HepG2 (cell line): ENCODE data around the gene FGFR3. TPM values are rescaled to one million over a fixed set of nuclear protein-coding genes. Genes with fewer than 3 reads are reported as not detected.
A peak's percentile ranks its signal among the peaks of the same experiment; 100 is the strongest.

Experiments used
- ATAC-seq: fragments of 200-7000 bp; cut with Tn5 transposase; 3 replicates; pipeline ENCODE4 v1.9.1; 2020; ENCODE audit warnings: mild to moderate bottlenecking, moderate library complexity
- BruUV-seq: library from RNA; stranded (reverse); fragments of 400-500 nt; replicated peaks from 2 replicates; lab custom pipeline; 2021; lab: Mats Ljungman, UMichigan
- CTCF ChIA-PET: fragments of 300-600 bp; formaldehyde crosslinking; extraction: SDS; loops from one replicate; lab custom pipeline; 2021; ENCODE audit warnings: low total read pairs, inconsistent platforms, low intra/inter-chr PET ratio; lab: Yijun Ruan, JAX
- POLR2A ChIA-PET: fragments of 350-600 bp; sonication (Branson Sonifier 250); formaldehyde crosslinking; loops from one replicate; lab custom pipeline; 2020; ENCODE audit warnings: antibody characterized with exemption, inconsistent platforms; lab: Yijun Ruan, JAX
- DNase-seq: peaks from one replicate; pipeline ENCODE4 v3.0.0-alpha.2; 2015; ENCODE audit warnings: low spot score
- FAIRE-seq: peaks from 3 replicates; lab custom pipeline; 2011; peaks lifted over from hg19 to GRCh38; lab: Jason Lieb, UNC
- H2AFZ ChIP-seq: one replicate; pipeline ENCODE4 v1.6.1; 2011; ENCODE audit warnings: low read length, inconsistent platforms
- H3K27ac ChIP-seq: fragments of 300-600 bp; 3 replicates; pipeline ENCODE4 v1.8.0; 2011; ENCODE audit warnings: mixed run types, mild to moderate bottlenecking, mixed read lengths, low read length, inconsistent platforms; ENCODE audit not compliant: insufficient read depth; ENCODE audit errors: extremely low read length
- H3K27me3 ChIP-seq, 2 experiments: fragments of 200-600 bp in 1 of 2; 2 replicates in 1 of 2; 3 replicates in 1 of 2; pipeline versions ENCODE4 v1.6.0 to v1.8.0; 2011; ENCODE audit warnings: low read length in 2 of 2, mild to moderate bottlenecking in 2 of 2, moderate library complexity in 2 of 2, inconsistent platforms in 1 of 2; ENCODE audit not compliant: insufficient read depth in 2 of 2, control insufficient read depth in 1 of 2
- H3K36me3 ChIP-seq, 2 experiments: fragments of 200-600 bp in 1 of 2; replicated peaks in 1 of 2; 2 replicates in 1 of 2; 3 replicates in 1 of 2; pipeline versions ENCODE4 v1.5.1 to v1.8.0; 2011; ENCODE audit warnings: low read length in 2 of 2, inconsistent platforms in 1 of 2; ENCODE audit not compliant: insufficient read depth in 2 of 2, control insufficient read depth in 1 of 2
- H3K4me1 ChIP-seq: 2 replicates; pipeline ENCODE4 v1.5.1; 2012; ENCODE audit warnings: low read length, inconsistent platforms; ENCODE audit not compliant: insufficient read depth
- H3K4me2 ChIP-seq: 2 replicates; pipeline ENCODE4 v1.6.0; 2011; ENCODE audit warnings: low read depth, low read length, inconsistent platforms
- H3K4me3 ChIP-seq, 3 experiments: fragments of 200-600 bp in 1 of 3; sonication (generic), shearing (Covaris generic) in 1 of 3; replicated peaks in 1 of 3; 2 replicates each; pipeline ENCODE4 v1.5.1; 2011 to 2016; ENCODE audit warnings: low read length in 3 of 3, inconsistent platforms in 2 of 3, low read depth in 2 of 3, mild to moderate bottlenecking in 2 of 3, control low read depth in 1 of 3, mixed read lengths in 1 of 3; ENCODE audit not compliant: insufficient read depth in 1 of 3
- H3K79me2 ChIP-seq: one replicate; pipeline ENCODE4 v1.6.1; 2011; ENCODE audit warnings: low read length, inconsistent platforms; ENCODE audit not compliant: insufficient read depth
- H3K9ac ChIP-seq: 2 replicates; pipeline ENCODE4 v1.6.0; 2011; ENCODE audit warnings: mild to moderate bottlenecking, low read depth, low read length, inconsistent platforms; ENCODE audit not compliant: insufficient read depth
- H3K9me3 ChIP-seq: 2 replicates; pipeline ENCODE4 v1.5.1; 2012; ENCODE audit warnings: mild to moderate bottlenecking, low read length
- H4K20me1 ChIP-seq: 2 replicates; pipeline ENCODE4 v1.6.0; 2011; ENCODE audit warnings: inconsistent platforms, mild to moderate bottlenecking, low read length, moderate library complexity; ENCODE audit not compliant: insufficient read depth
- AGO1 ChIP-seq: fragments of 200-400 bp; formaldehyde crosslinking; IDR thresholded peaks from 2 replicates; pipeline ENCODE4 v1.6.1; 2017; ENCODE audit warnings: mild to moderate bottlenecking, low read depth, low read length, moderate library complexity; ENCODE audit not compliant: poor library complexity, severe bottlenecking
- HNRNPL ChIP-seq: fragments of 200-400 bp; formaldehyde crosslinking; IDR thresholded peaks from 2 replicates; pipeline ENCODE4 v1.6.1; 2017; ENCODE audit warnings: mild to moderate bottlenecking, low read depth, low read length
- KAT7 ChIP-seq: IDR thresholded peaks from 2 replicates; pipeline ENCODE4 v1.6.1; 2018; ENCODE audit warnings: borderline replicate concordance, missing compliant biosample characterization
- MAFK ChIP-seq, 2 experiments: IDR thresholded peaks in 1 of 2; conservative IDR thresholded peaks in 1 of 2; 2 replicates each; pipeline ENCODE4 v1.6.1; 2011; ENCODE audit warnings: improper control_type of control experiment in 2 of 2, low read length in 2 of 2
- MBNL3 ChIP-seq: fragments of 250-450 bp; sonication (Bioruptor Pico); conservative IDR thresholded peaks from 2 replicates; pipeline ENCODE4 v1.8.0; 2022; ENCODE audit warnings: mild to moderate bottlenecking, inconsistent platforms
- NCOA2 ChIP-seq: sonication (generic); formaldehyde crosslinking; IDR thresholded peaks from 2 replicates; pipeline ENCODE4 v1.8.0; 2022; ENCODE audit warnings: inconsistent platforms
- NCOA5 ChIP-seq: sonication (generic); formaldehyde crosslinking; IDR thresholded peaks from 2 replicates; pipeline ENCODE4 v1.4.0; 2020; ENCODE audit warnings: missing genetic modification reagents
- NKX3-1 ChIP-seq: sonication (generic); formaldehyde crosslinking; IDR thresholded peaks from 2 replicates; pipeline ENCODE4 v1.5.0; 2020; ENCODE audit warnings: missing genetic modification reagents
- PHF5A ChIP-seq: IDR thresholded peaks from one replicate; pipeline ENCODE4 v1.6.1; 2018; ENCODE audit warnings: low read depth, missing genetic modification reagents; ENCODE audit not compliant: unreplicated experiment
- RARA ChIP-seq: IDR thresholded peaks from 2 replicates; pipeline ENCODE4 v1.6.1; 2016; ENCODE audit warnings: missing genetic modification reagents, missing compliant biosample characterization
- SETDB1 ChIP-seq: sonication (generic); formaldehyde crosslinking; IDR thresholded peaks from 2 replicates; pipeline ENCODE4 v1.5.1; 2020; ENCODE audit warnings: missing genetic modification reagents, mild to moderate bottlenecking, borderline replicate concordance
- TEF ChIP-seq: sonication (generic); formaldehyde crosslinking; IDR thresholded peaks from 2 replicates; pipeline ENCODE4 v1.5.0; 2020; ENCODE audit warnings: missing genetic modification reagents
- ZBTB7B ChIP-seq: sonication (generic); formaldehyde crosslinking; IDR thresholded peaks from 2 replicates; pipeline ENCODE4 v1.4.0; 2020; ENCODE audit warnings: missing genetic modification reagents
- ZC3H13 ChIP-seq: sonication (generic); formaldehyde crosslinking; IDR thresholded peaks from 2 replicates; pipeline ENCODE4 v1.8.1; 2023; ENCODE audit warnings: mild to moderate bottlenecking, missing genetic modification reagents, moderate library complexity
- ZFP36L1 ChIP-seq: sonication (generic); formaldehyde crosslinking; IDR thresholded peaks from 2 replicates; pipeline ENCODE4 v1.8.0; 2022; ENCODE audit warnings: mild to moderate bottlenecking, missing genetic modification reagents, moderate library complexity
- ZFP82 ChIP-seq: sonication (generic); formaldehyde crosslinking; IDR thresholded peaks from 2 replicates; pipeline ENCODE4 v1.5.1; 2020; ENCODE audit warnings: mild to moderate bottlenecking, missing genetic modification reagents, borderline replicate concordance
- ZNF326 ChIP-seq: sonication (generic); formaldehyde crosslinking; IDR thresholded peaks from 2 replicates; pipeline ENCODE4 v1.4.0; 2020; ENCODE audit warnings: missing genetic modification reagents, borderline replicate concordance
- ZNF337 ChIP-seq: sonication (generic); formaldehyde crosslinking; IDR thresholded peaks from 2 replicates; pipeline ENCODE4 v1.5.1; 2020; ENCODE audit warnings: missing genetic modification reagents, low read depth, mild to moderate bottlenecking, borderline replicate concordance
- ZNF574 ChIP-seq: sonication (generic); formaldehyde crosslinking; IDR thresholded peaks from 2 replicates; pipeline ENCODE4 v1.4.0; 2020; ENCODE audit warnings: missing genetic modification reagents
- ZNF770 ChIP-seq: sonication (generic); formaldehyde crosslinking; IDR thresholded peaks from 2 replicates; pipeline ENCODE4 v1.5.0; 2020; ENCODE audit warnings: mild to moderate bottlenecking, missing genetic modification reagents
- ZNF839 ChIP-seq: sonication (generic); formaldehyde crosslinking; IDR thresholded peaks from 2 replicates; pipeline ENCODE4 v1.4.0; 2020; ENCODE audit warnings: missing genetic modification reagents, mild to moderate bottlenecking, borderline replicate concordance
- WGBS: methylation state at CpG from one replicate; pipeline ENCODE4 v1.1.6; 2017; ENCODE audit warnings: low lambda C conversion rate; 5-methylcytosine and 5-hydroxymethylcytosine counted together
- in situ Hi-C: cut with HindIII; loops from 2 replicates; pipeline ENCODE4 v1.10.0; 2017; ENCODE audit warnings: low pct_unique_long_range_greater_than_20kb; ENCODE audit not compliant: extremely low pct_ligation_motif_present
- intact Hi-C: fragments of 100-400 bp; cut with micrococcal nuclease; formaldehyde crosslinking; loops from one replicate; pipeline ENCODE4 v1.10.0; 2022; ENCODE audit not compliant: unreplicated experiment
- polyA plus RNA-seq, 8 experiments: library from polyadenylated mRNA; depleted of rRNA in 3 of 8; stranded (reverse) in 7 of 8; unstranded in 1 of 8; fragments of >200 nt; fragmentation: Illumina TruSeq in 4 of 8; extraction: Trizol in 4 of 8; gene quantifications; 2 replicates each; pipeline versions ENCODE4 v1.2.1 to v1.2.3, GENCODE V29; 2011 to 2016; ENCODE audit warnings: low read depth in 4 of 8, missing spikeins in 1 of 8, mixed read lengths in 1 of 8; ENCODE audit not compliant: insufficient read depth in 1 of 8
- total RNA-seq, 5 experiments: library from RNA; depleted of rRNA; stranded (reverse); fragments of >200 nt; fragmentation: Illumina TruSeq; extraction: Trizol; gene quantifications; 2 replicates each; pipeline ENCODE4 v1.2.3, GENCODE V29; 2016; ENCODE audit warnings: low read depth in 1 of 5

The FGFR3 gene
- total and polyA plus RNA-seq, 2 of the 13 experiments (the other 11 are each of a cell fraction or from before 2014, with no cell fraction given) = 103 to 109 TPM

GRCh38 chr4:1769692-1770091 is 23.4 kb upstream of the FGFR3 start:
- Histone ChIP-seq H3K9ac (no peak overlapping the region), H3K4me3 (no peak overlapping the region; a peak in 1 of 6 replicates), H3K9me3 (no peaks in the 10 kb centered on the region), H3K79me2 (peaks cover 2% of the 10 kb centered on the region), H4K20me1 (no peaks in the 10 kb centered on the region), H3K27ac (peak overlapping the region; percentile 83), H3K4me2 (peak overlapping the region; percentile 18; the same call in 1 of the 2 replicates), H2AFZ (no peak overlapping the region), H3K27me3 (no peaks in the 10 kb centered on the region), H3K4me1 (peaks cover 87% of the 10 kb centered on the region), H3K36me3 (no peaks in the 10 kb centered on the region)
- ATAC-seq (no peak), DNase-seq (no peak), FAIRE-seq (no peak)
- ChIA-PET POLR2A (interaction anchor here (0.6 to 34.3 kb wide), 3 partner anchors 18 to 79 kb away, joined by 5 to 1258 read pairs (median 9); partner anchors contain the start of gene FGFR3), CTCF (interaction anchor here (1.4 kb wide), 1 partner anchor 40 kb away, joined by 3 read pairs; no protein-coding TSS in a partner anchor)
- intact Hi-C loops = no loop called here
- in situ Hi-C loops = no loop called here
- WGBS = no CpG with 5 or more reads among the region's 6 CpGs
- no TSS peak for BruUV-seq
- TF ChIP-seq ZFP36L1 (CRISPR knock-in tag) = no peak
- no peak for TF ChIP-seq ZNF574
- TF ChIP-seq AGO1 = peak; percentile 20
- no peak for TF ChIP-seq NKX3-1 (CRISPR knock-in tag)
- no peak for TF ChIP-seq ZNF839 (CRISPR knock-in tag)
- TF ChIP-seq PHF5A (CRISPR knock-in tag) = no peak
- 0 out of 2 replicates have a peak, but pooled peaks have one; percentile 28 for TF ChIP-seq HNRNPL
- 0 out of 2 replicates have a peak, but pooled peaks have one; percentile 36 for TF ChIP-seq ZNF770
- TF ChIP-seq ZFP82 (CRISPR knock-in tag) = no peak
- TF ChIP-seq RARA = no peak
- TF ChIP-seq ZNF337 (CRISPR knock-in tag) = no peak
- TF ChIP-seq MBNL3 (CRISPR knock-in tag) = no peak
- no peak for TF ChIP-seq MAFK (conservative IDR thresholded peaks at IDR 0.05 in 1 of 2, IDR thresholded peaks at IDR 0.05 in 1 of 2; ENCODE audit: low read length in 2 of 2)
- no peak for TF ChIP-seq ZBTB7B (CRISPR knock-in tag)
- no peak for TF ChIP-seq KAT7 (CRISPR knock-in tag)
- TF ChIP-seq ZNF326 (CRISPR knock-in tag) = no peak
- TF ChIP-seq TEF (CRISPR knock-in tag) = no peak
- no peak for TF ChIP-seq NCOA5 (CRISPR knock-in tag)
- TF ChIP-seq NCOA2 (CRISPR knock-in tag) = no peak
- no peak for TF ChIP-seq SETDB1 (CRISPR knock-in tag)
- no peak for TF ChIP-seq ZC3H13
